Heart left ventricle (tissue), 16 donors: ENCODE results near the gene ZBTB24. TPM values are rescaled to one million over a fixed set of nuclear protein-coding genes. Genes with fewer than 3 reads are reported as not detected.
"Not testable (repeated sequence)": the region's sequence is repeated elsewhere in the genome, so short reads cannot be mapped to it uniquely, and the experiment has no call there.

ENCODE experiments used
- ATAC-seq, 4 donors: fragments of 200-7000 bp; cut with Tn5 transposase; one replicate each; pipeline ENCODE4 v1.9.1; 2020 to 2022; ENCODE audit warnings: moderate library complexity in 4 of 4, mild to moderate bottlenecking in 3 of 4, moderate number of reproducible peaks in 1 of 4
- DNase-seq, 5 donors: peaks; one replicate each; pipeline ENCODE4 v3.0.0-alpha.2; 2020
- H3K27ac ChIP-seq, 12 donors: fragments of 200-600 bp; sonication (generic) in 4 of 12; one replicate each; pipeline versions ENCODE4 v1.5.0 to v1.8.0; 2016 to 2022; ENCODE audit warnings: mild to moderate bottlenecking in 2 of 12
- H3K27me3 ChIP-seq, 9 donors: fragments of 200-600 bp; sonication (generic) in 2 of 9; one replicate each; pipeline versions ENCODE4 v1.5.1 to v1.8.0; 2016 to 2022; ENCODE audit warnings: mild to moderate bottlenecking in 3 of 9
- H3K36me3 ChIP-seq, 9 donors: fragments of 200-600 bp; sonication (generic) in 2 of 9; one replicate each; pipeline versions ENCODE4 v1.5.0 to v1.8.0; 2018 to 2022; ENCODE audit warnings: mild to moderate bottlenecking in 2 of 9
- H3K4me1 ChIP-seq, 12 donors: fragments of 200-600 bp; sonication (generic) in 4 of 12; one replicate each; pipeline versions ENCODE4 v1.5.0 to v1.8.0; 2016 to 2022; ENCODE audit warnings: mild to moderate bottlenecking in 3 of 12
- H3K4me3 ChIP-seq, 12 donors: fragments of 200-600 bp; sonication (generic) in 4 of 12; one replicate each; pipeline versions ENCODE4 v1.5.0 to v1.8.0; 2017 to 2022; ENCODE audit warnings: mild to moderate bottlenecking in 9 of 12, moderate library complexity in 4 of 12
- H3K9me3 ChIP-seq, 12 donors: fragments of 200-600 bp; sonication (generic) in 4 of 12; one replicate each; pipeline versions ENCODE4 v1.5.0 to v1.8.0; 2016 to 2022; ENCODE audit warnings: mild to moderate bottlenecking in 1 of 12
- POLR2A ChIP-seq, 2 donors: fragments of 450-650 bp; IDR thresholded peaks; one replicate each; pipeline ENCODE4 v1.6.1; 2017; ENCODE audit warnings: antibody characterized with exemption in 2 of 2, mild to moderate bottlenecking in 2 of 2, moderate library complexity in 2 of 2
- WGBS, 4 donors: extraction: QIAGEN DNeasy Blood & Tissue Kit in 2 of 4; methylation state at CpG; one replicate each; pipeline versions ENCODE4 v1.1.5 to v1.1.7; 2013 to 2018; 5-methylcytosine and 5-hydroxymethylcytosine counted together
- intact Hi-C, 10 donors: fragments of 100-400 bp; cut with DNase I; formaldehyde crosslinking; loops; one replicate each; pipeline versions ENCODE4 v1.11.1 to v1.14.2; 2022
- polyA plus RNA-seq, 2 donors: library from polyadenylated mRNA; stranded (reverse); fragments of 200-250 nt; gene quantifications; one replicate each; pipeline ENCODE4 v1.2.3, GENCODE V29; 2013
- total RNA-seq, 9 donors: library from RNA; depleted of rRNA in 2 of 9; stranded (reverse); fragments of >200 nt in 2 of 9; fragmentation: NEBNext Ultra II Directional in 3 of 9; extraction: Animal tissue kit (Norgen Biotek cat#: 25700) in 3 of 9; gene quantifications; one replicate each; pipeline versions ENCODE4 v1.1.0 to v1.2.4, GENCODE V29; 2016 to 2023
- TF ChIP-seq, protein P1 (sequence below), 12 donors: fragments of 200-600 bp; sonication (generic) in 4 of 12; IDR thresholded peaks; one replicate each; pipeline versions ENCODE4 v1.5.0 to v1.8.0; 2018 to 2022; ENCODE audit warnings: antibody characterized with exemption in 12 of 12, mild to moderate bottlenecking in 5 of 12
- donor health status: ischemic (EF 13 %, LVEDD 7.1; RV severe dilation, severe dysfunction).
- donor health status: healthy with polysubstance abuse.
- donor health status: DM: no; HTN: yes; CAD: no.
- donor health status: DM: no; HTN: no; CAD: no.
- donor health status: ischemic (EF 25% LVEDD 6.9; RV normal size, moderate dysfunction).
- donor health status: ischemic (EF 25% LVEDD 5.7; RV mildly dilated, moderate dysfunction).
- donor health status: healthy.
- donor health status: DM: yes; HTN: yes; CAD: no.
- donor health status: ischemic (EF 35%, LVEDD 5.7; RV mildly dilated, moderate dysfunction).
- donor health status: nonischemic (EF 11% LVEDD 7.7; RV severe dilation, severe dysfunction).
- donor health status: DM: yes; HTN: yes; CAD: no.
- donor health status: PGD.
- donor health status: ischemic (EF 29% LVEDD 5.4; RV normal size, mild dysfunction).
- donor health status: nonischemic (EF 23%, LVEDD 6.1; RV moderate dilation, normal function).

Gene ZBTB24
- total and polyA plus RNA-seq, 11 donors, result 1.9 to 4.8 (median 2.9) TPM

DNA sequence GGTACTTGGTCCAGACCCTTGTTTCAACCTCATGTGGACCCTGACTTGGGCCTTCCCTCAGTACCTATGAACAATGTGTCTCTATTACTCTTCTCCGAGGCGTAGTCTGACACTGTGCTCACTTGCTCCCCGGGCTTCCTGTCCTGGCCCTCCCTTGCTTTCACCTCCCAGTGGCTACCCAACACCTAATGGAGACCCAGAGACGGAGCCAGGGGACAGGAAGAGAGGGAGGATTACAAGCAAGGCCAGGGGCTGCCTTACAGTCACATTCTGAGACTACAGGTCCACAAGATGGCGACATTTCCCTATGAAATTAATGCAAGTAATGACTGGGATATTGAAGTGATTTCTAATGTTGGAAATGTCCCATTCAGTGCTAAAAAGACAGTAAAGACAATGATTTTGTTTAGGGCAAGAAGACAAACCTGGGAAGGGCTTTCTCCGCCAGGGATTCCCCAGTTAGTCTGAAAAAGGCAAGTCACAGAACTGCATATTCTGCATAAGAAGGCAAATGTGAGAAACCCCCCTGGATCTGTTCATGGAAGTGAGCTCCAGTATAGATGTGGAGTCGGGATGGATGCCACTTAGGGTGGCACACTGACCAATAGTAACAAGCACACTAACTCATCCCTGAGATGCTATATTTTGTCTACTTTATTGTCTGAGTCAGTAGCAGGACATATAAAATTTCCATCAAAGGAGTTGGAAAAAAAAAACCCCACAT, 44.0 kb upstream of the ZBTB24 start:
- intact Hi-C loops, result loop anchor here (2.0 to 10.0 kb wide), 15 partner anchors 165 to 868 kb away; partner anchors contain the start of genes AK9 (in 4 of the 10) and FIG4 (in 4 of the 10)
- WGBS, 4 donors, result 53 to 62% (median 58%) methylated on average over 7 of the region's 7 CpGs
- H3K4me3 ChIP-seq, result no peak overlapping the region
- ATAC-seq, result peak in 3 of 4 donors; percentile 56 to 64 (median 60)
- H3K4me1 ChIP-seq, result no peaks in the 10 kb centered on the region
- DNase-seq, result peak in 2 of 5 donors; percentile 30 to 39
- H3K27ac ChIP-seq, result no peak overlapping the region
- no peak for TF ChIP-seq POLR2A (IDR thresholded peaks at IDR 0.05)
- TF ChIP-seq, protein P1, sequence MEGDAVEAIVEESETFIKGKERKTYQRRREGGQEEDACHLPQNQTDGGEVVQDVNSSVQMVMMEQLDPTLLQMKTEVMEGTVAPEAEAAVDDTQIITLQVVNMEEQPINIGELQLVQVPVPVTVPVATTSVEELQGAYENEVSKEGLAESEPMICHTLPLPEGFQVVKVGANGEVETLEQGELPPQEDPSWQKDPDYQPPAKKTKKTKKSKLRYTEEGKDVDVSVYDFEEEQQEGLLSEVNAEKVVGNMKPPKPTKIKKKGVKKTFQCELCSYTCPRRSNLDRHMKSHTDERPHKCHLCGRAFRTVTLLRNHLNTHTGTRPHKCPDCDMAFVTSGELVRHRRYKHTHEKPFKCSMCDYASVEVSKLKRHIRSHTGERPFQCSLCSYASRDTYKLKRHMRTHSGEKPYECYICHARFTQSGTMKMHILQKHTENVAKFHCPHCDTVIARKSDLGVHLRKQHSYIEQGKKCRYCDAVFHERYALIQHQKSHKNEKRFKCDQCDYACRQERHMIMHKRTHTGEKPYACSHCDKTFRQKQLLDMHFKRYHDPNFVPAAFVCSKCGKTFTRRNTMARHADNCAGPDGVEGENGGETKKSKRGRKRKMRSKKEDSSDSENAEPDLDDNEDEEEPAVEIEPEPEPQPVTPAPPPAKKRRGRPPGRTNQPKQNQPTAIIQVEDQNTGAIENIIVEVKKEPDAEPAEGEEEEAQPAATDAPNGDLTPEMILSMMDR (IDR thresholded peaks at IDR 0.05), result peak; percentile 32 to 68 (median 51)
- peaks cover 0 to 14% (median 5%) of the 10 kb centered on the region in 12 donors for H3K9me3 ChIP-seq
- no peaks in the 10 kb centered on the region for H3K36me3 ChIP-seq
- H3K27me3 ChIP-seq, result no peaks in the 10 kb centered on the region

DNA sequence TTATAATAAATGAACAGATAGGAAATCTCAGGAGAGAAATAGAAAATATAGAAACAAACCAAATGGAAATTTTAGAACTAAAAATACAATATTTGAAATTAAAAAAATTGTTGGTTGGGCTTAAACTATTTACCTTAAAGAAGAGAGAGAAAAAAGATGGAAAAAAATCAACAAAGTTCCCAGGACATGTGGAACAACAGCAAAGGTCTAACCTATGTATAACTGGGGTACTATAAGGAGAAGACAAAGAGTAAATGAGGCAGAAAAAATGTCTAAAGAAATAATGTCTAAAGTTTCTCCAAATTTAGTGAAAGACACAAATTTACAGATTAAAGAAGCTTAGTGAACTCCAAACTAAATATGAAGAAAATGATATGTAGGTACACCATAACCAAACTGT, 41.1 kb upstream of the ZBTB24 start:
- no peak for DNase-seq
- no peak for TF ChIP-seq POLR2A (IDR thresholded peaks at IDR 0.05)
- TF ChIP-seq, protein P1 (IDR thresholded peaks at IDR 0.05), result no peak
- ATAC-seq, result no peak
- H3K27me3 ChIP-seq, result no peaks in the 10 kb centered on the region
- no peaks in the 10 kb centered on the region for H3K36me3 ChIP-seq
- intact Hi-C loops, result loop anchor here in 5 of 10 donors (10.0 kb wide), 5 partner anchors 171 to 871 kb away; partner anchors contain the start of genes AK9 (in 1 of the 5) and FIG4 (in 1 of the 5)
- H3K4me1 ChIP-seq, result no peaks in the 10 kb centered on the region
- H3K27ac ChIP-seq, result no peak overlapping the region
- H3K4me3 ChIP-seq, result no peak overlapping the region
- peaks cover 0 to 14% (median 5%) of the 10 kb centered on the region in 12 donors for H3K9me3 ChIP-seq

DNA sequence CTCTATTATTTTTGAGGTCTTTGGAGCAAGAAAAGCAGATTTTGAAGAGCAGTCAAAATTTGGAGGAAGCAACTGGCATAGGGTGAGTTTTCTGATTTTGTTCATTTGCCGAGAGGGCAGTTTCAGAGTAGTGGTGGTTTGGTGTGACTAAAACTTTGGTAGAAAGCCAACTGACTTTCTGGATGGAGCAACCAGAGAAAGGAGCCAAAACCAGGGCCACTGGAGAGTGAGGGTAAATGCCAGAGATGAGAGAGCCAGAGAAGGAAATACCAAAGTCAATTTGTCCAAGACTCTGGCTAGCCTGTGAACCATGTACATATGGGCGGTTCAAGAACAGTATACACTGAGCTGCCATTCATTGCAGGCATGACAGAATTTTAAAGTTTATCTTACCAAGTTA, 40.5 kb upstream of the ZBTB24 start:
- intact Hi-C loops, result loop anchor here in 5 of 10 donors (10.0 kb wide), 5 partner anchors 171 to 871 kb away; partner anchors contain the start of genes AK9 (in 1 of the 5) and FIG4 (in 1 of the 5)

DNA sequence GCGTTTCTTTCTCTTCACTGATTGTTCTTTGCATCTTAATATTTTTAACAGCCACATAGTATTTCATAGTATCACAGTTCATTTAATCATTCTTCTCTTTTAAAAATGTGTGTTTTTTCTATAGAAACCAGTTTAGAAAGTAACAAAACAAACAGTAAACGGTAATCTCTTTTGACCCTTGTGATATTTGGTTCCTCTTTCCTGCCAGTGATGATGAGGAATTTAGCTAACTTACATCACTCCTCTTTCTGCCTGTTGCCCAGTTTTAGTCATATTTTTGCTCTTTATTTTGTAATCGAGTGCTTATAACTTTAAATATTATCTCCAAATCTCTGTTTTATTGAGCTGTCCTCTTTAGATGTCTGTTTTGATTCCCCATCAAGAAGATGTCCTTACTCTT, 38.1 kb upstream of the ZBTB24 start:
- TF ChIP-seq, protein P1 (IDR thresholded peaks at IDR 0.05), result no peak
- TF ChIP-seq POLR2A (IDR thresholded peaks at IDR 0.05), result no peak
- 65 to 87% (median 75%) methylated on average over 3 of the region's 3 CpGs for WGBS, 4 donors
- Histone ChIP-seq H3K9me3 (peaks cover 0 to 14% (median 5%) of the 10 kb centered on the region in 12 donors), H3K4me3 (no peak overlapping the region), H3K27me3 (no peaks in the 10 kb centered on the region), H3K36me3 (no peaks in the 10 kb centered on the region), H3K4me1 (peaks cover 0 to 5% (median 0%) of the 10 kb centered on the region in 12 donors), H3K27ac (no peak overlapping the region)
- ATAC-seq, result no peak
- no peak for DNase-seq
- intact Hi-C loops, result loop anchor here in 5 of 10 donors (10.0 kb wide), 5 partner anchors 174 to 874 kb away; partner anchors contain the start of genes AK9 (in 1 of the 5) and FIG4 (in 1 of the 5)

More for the DNA sequence above, 40.5 kb upstream of the ZBTB24 start:
- no peaks in the 10 kb centered on the region for H3K27me3 ChIP-seq
- no peaks in the 10 kb centered on the region for H3K4me1 ChIP-seq
- DNase-seq (no peak), ATAC-seq (no peak)
- 68 to 91% (median 81%) methylated on average over 2 of the region's 2 CpGs for WGBS, 4 donors
- H3K4me3 ChIP-seq, result no peak overlapping the region
- no peak overlapping the region for H3K27ac ChIP-seq
- no peaks in the 10 kb centered on the region for H3K36me3 ChIP-seq
- peaks cover 0 to 14% (median 5%) of the 10 kb centered on the region in 12 donors for H3K9me3 ChIP-seq
- no peak for TF ChIP-seq POLR2A (IDR thresholded peaks at IDR 0.05)
- TF ChIP-seq, protein P1 (IDR thresholded peaks at IDR 0.05), result no peak

DNA sequence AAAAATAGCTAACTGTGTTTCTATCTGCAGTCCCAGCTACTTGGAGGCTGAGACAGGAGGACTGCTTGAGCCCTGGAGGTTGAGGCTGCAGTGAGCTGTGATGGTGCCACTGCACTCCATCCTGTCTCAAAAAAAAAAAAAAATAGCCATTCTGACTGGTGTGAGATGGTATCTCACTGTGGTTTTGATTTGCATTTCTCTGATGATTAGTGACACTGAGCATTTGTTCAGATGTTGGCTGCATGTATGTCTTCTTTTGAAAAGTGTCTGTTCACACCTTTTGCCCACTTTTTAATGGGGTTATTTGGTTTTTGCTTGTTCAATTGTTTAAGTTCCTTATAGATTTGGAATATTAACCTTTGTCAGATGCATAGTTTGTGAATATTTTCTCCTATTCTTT, 36.6 kb upstream of the ZBTB24 start:
- not testable (repeated sequence) for H3K4me1 ChIP-seq, H3K36me3 ChIP-seq, H3K27ac ChIP-seq, H3K4me3 ChIP-seq, ATAC-seq, DNase-seq, H3K27me3 ChIP-seq
- peaks cover 0 to 14% (median 5%) of the 10 kb centered on the region in 12 donors for H3K9me3 ChIP-seq
- intact Hi-C loops, result loop anchor here in 5 of 10 donors (10.0 kb wide), 5 partner anchors 175 to 875 kb away; partner anchors contain the start of genes AK9 (in 1 of the 5) and FIG4 (in 1 of the 5)
